HG02884 (cell line): ENCODE measurements around the gene FLAD1.

Experiments used
- ATAC-seq: cut with Tn5 transposase; IDR thresholded peaks from one replicate; pipeline ENCODE4 v1.9.1; 2021; ENCODE audit warnings: mild to moderate bottlenecking, moderate library complexity; ENCODE audit not compliant: unreplicated experiment

The FLAD1 gene

DNA sequence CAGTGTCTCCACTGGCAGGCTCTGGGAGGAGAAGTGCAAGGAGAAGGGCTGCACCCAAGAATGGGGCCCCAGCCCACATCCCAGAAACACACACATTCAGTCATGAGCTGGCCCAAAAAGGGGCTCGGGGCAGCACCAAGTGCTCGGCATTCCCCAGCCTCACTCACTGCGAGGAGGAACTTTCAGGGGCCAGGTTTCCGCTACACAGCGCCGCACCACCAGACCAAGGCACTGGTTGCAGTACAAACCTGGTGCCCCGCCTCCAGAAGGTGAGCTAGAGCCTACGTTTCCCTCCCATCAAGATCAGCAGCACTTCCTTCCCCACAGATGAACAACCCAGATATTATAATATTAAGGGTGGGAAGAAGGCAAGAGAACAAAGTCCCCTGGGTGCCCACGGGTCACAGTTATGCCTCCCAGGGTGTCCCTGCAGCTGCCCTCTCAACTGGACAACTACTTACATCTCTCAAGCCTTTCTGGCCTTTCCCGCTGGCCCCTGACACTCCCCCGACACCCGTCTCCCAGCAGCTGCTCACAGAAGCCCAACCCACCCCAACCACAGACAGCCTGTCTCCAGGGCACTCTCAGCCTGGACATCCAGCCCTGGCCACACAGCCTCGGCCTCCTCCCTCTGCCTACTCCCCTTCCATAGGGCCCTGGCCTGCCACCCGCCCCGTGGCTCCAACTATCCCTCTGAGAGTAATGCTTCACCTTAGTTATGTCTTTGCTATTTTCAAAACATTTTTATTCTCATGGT lies 31.1 kb upstream of the FLAD1 start:
- no peak for ATAC-seq

- ATAC-seq = no peak
These were observed 30.5 kb upstream of the FLAD1 start for GRCh38 chr1:154952664-154953063.

- no peak for ATAC-seq
These were observed 29.5 kb upstream of the FLAD1 start for GRCh38 chr1:154953611-154954038.

DNA sequence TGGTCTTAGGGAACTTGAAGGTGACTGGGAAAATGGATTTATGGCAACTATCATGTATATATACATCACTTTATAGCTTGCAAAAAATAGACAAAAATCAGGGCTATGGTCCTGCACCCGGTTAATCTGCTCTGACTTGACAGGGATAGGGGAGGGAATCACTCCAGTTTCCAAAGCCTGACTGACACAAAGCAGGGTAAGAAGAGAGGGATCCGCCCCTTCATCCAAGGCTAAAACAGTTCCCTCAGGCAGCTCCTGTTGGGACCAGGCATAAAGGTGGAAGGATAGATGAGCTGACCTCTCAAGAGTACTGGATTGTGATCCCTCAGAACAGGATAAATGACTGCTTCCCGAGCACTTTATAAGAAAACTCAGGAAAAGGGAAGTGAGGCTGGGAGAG lies 28.6 kb upstream of the FLAD1 start:
- no peak for ATAC-seq

- ATAC-seq = peak; percentile 29
These were observed 28.0 kb upstream of the FLAD1 start for GRCh38 chr1:154955039-154955717.

DNA sequence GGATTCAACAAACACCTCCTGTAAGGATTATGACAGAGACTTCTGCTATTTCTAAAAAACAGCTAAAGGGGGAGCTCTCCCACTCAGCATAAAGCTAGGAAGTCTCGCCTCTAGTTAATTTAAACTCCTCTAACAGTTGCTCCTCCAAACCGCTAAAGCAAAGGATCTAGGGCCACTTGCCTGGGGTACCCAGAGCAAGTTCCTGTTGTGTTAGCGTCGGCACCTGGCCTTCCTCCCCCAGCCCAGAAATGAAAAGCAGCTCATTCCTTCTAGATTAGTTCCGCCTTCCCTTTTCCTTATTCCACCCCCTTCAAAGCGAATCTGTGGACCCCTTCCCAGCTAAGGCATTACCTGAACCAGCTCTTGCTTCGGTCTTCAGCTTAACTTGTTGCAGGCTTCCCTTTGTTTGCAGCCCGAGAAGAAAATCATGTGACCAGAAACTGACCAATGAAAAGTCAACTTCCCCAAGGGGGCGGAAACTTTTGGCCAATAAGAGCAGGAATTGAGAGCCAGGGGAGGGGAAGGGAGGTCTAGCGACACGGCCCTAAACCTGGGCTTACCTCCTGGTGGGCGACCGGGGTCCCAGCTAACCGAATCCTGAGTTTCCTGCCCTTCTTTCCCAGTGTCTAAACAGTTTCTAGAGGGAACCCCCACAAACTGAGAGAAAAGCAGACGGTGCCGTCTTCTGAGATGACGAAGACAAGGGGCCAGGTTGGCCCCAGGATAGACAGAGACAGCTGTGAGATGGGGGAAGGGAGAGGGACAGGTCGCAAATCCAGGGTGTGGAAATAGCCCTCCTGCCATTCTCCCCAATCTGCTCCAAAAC lies 27.2 kb upstream of the FLAD1 start, which contains the start of gene PBXIP1:
PBXIP1 (minus strand) TSS at position 382 of the 826 bp plus-strand sequence. CDS start 2,378 bp downstream, outside the sequence.
- ATAC-seq = peak; percentile 56

GRCh38 chr1:154956544-154956941 lies 26.6 kb upstream of the FLAD1 start:
- no peak for ATAC-seq

DNA sequence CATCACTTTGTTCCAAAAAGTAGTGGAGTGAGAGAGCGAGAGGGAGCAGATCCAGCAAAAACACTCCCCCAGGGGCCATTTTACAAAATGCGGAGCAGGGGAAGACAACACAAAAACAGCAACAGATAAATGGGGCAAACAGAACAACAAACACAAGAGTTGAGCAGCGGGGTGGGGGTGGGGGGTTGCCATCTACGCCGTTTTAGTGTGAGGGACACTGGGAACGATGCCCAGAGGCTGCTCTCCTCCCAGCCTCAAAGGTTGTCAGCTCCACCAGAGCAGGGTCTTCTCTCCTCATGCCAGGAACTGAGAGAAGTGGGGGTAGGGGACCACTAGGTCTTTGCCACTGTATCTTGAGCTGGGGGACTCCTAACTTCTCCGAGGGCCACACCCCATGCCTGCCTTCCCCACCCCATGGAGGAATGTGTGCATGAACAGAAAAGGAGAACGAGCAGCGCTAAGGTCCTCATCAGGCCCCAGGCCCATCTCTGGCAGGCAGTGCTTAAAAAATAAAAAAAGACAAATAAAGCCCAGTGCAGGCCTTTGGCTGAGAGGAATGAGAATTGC lies 26.0 kb upstream of the FLAD1 start:
- ATAC-seq = no peak

GRCh38 chr1:154958036-154958435 lies 25.1 kb upstream of the FLAD1 start:
- ATAC-seq = no peak

GRCh38 chr1:154958681-154959425 lies 24.3 kb upstream of the FLAD1 start:
- ATAC-seq = no peak

GRCh38 chr1:154959426-154959780 lies 23.7 kb upstream of the FLAD1 start:
- no peak for ATAC-seq

DNA sequence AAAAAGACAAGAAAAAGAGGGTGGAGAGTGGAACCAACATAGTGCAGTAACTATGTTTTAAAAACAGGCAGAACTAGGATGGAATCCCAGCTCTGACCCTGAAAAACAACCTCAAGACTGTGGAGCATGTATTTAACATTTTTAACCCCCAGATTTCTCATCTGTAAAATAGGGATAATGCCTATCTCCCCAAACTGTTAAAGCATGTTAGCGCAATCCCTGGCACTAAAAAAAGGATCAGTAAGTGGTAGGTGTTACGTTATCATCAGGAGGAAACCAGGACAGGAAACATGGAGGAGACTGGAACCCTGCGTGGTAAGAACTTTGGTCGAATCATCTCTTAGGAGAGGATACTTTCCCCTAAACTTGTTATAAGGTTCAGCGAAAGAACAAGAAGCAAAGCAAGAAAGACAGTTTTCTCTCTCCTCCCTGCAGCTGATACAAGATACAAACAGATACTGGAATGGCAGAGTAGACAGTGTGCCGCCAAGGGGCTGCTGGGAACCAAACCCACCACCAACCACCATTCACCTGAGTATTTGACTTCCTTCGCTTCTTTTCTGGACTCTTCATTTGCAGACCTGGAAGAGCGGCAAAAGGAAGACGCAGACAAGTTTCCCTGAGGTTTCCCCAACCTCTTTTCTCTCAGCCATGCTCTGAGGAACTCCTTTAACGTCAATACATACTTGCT lies 22.6 kb upstream of the FLAD1 start:
- ATAC-seq = no peak

- peak; percentile 72 for ATAC-seq
These were observed 21.7 kb upstream of the FLAD1 start, which contains the start of gene PYGO2 for GRCh38 chr1:154961207-154962155. TSS of gene PYGO2 (minus strand) at chr1:154961782. CDS start at chr1:154961576, 206 bp downstream.

- ATAC-seq = peak; percentile 6
These were observed 20.9 kb upstream of the FLAD1 start for GRCh38 chr1:154962156-154962749.

DNA sequence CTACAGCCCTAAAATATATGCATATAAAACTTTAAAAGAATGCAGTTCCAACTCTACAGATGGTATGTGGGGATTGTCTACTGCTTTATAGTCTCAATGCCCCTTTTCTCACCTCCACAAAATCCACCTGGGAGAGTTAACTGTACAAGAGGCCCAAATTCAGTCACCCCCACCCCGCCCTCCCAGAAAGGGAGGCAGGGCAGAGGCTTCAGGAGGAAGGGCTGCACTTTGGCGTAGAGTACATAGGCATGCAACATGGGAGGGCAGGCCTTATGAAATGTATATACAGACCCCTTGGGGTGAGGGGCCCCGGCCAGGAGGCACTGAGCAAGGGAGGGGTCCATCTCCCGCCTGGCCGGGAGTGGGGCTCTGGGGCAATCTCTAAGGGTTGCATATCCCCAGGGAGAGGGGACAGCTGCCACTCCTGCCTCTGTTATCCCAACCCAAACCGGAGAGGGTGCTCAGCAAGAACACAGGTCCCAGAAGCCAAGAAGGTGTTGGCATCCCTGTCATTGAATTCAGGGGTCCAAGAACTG lies 20.3 kb upstream of the FLAD1 start:
- ATAC-seq = no peak

GRCh38 chr1:154963643-154964042 lies 19.5 kb upstream of the FLAD1 start:
- ATAC-seq = no peak

- no peak for ATAC-seq
These were observed 18.8 kb upstream of the FLAD1 start for GRCh38 chr1:154964359-154964758.

DNA sequence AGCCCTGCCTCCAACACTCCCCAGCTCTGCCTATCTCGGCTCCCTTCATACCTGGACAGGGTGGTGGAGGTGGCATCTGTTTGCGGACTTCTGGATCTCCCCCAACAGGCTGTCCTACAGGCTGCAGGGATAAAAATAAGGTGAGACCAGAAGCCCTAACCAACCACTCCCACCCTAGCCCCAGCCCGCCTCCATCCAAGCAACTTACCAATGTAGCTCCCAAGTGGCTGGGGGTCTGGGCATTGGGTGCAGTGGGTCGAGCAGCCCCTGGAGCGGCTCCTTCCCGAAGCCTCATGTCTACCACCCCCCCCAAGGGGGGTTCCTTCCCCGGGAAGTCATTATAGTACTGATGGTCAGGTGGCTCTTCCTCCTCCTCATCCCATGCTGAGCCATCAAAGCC lies 17.0 kb upstream of the FLAD1 start:
- no peak for ATAC-seq
